ENCODE results near the gene SBF2.

Gene SBF2

DNA sequence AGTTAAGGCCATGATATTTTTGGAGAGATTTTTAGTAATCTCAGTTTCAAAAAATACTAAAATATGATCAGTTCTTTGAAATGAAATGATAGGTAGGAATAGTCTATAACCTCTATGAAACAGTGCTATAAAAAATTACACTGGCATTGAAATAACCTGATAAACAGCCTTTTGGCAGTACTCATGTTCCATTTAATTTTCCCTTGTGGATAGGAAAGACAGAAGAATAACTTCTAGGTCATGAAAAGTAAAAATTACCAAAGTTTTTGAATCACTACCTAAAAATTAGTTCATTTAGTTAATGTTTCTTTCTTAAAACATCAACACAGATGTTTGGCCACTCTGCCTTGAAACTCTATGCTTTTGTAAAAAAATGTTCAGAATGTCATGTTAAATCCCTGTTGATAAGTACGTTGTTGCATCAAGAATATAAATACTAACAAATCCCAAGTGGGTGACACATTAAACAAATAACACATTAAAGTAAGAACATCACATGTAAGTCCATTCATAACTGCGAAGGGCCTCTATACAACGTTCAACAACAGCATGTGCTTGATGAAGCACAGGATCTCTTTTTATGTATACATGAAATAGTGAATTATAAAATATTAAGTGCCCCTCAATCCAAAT, 339.9 kb downstream of the SBF2 start:
- Histone ChIP-seq H3K4me1 (ENCODE audit: low read depth, poor library complexity, severe bottlenecking) (no peaks in the 10 kb centered on the region), H3K4me2 (no peak overlapping the region), H3K27ac (no peak overlapping the region), H3K9ac (no peak overlapping the region), H3K36me3 (ENCODE audit: insufficient read depth) (no peaks in the 10 kb centered on the region), H3K27me3 (ENCODE audit: insufficient read depth, low read depth) (no peaks in the 10 kb centered on the region), H2AFZ (ENCODE audit: low read depth) (no peak overlapping the region), H3K79me2 (ENCODE audit: insufficient read depth, low read depth) (no peaks in the 10 kb centered on the region), H4K20me1 (ENCODE audit: insufficient read depth) (no peaks in the 10 kb centered on the region), H3K4me3 (IDR thresholded peaks at IDR 0.05; ENCODE audit: insufficient read depth, low read depth, low read length) (no peak overlapping the region)
- TF ChIP-seq, protein P1, sequence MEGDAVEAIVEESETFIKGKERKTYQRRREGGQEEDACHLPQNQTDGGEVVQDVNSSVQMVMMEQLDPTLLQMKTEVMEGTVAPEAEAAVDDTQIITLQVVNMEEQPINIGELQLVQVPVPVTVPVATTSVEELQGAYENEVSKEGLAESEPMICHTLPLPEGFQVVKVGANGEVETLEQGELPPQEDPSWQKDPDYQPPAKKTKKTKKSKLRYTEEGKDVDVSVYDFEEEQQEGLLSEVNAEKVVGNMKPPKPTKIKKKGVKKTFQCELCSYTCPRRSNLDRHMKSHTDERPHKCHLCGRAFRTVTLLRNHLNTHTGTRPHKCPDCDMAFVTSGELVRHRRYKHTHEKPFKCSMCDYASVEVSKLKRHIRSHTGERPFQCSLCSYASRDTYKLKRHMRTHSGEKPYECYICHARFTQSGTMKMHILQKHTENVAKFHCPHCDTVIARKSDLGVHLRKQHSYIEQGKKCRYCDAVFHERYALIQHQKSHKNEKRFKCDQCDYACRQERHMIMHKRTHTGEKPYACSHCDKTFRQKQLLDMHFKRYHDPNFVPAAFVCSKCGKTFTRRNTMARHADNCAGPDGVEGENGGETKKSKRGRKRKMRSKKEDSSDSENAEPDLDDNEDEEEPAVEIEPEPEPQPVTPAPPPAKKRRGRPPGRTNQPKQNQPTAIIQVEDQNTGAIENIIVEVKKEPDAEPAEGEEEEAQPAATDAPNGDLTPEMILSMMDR (conservative IDR thresholded peaks at IDR 0.05; ENCODE audit: low read depth, low read length) = no peak

DNA sequence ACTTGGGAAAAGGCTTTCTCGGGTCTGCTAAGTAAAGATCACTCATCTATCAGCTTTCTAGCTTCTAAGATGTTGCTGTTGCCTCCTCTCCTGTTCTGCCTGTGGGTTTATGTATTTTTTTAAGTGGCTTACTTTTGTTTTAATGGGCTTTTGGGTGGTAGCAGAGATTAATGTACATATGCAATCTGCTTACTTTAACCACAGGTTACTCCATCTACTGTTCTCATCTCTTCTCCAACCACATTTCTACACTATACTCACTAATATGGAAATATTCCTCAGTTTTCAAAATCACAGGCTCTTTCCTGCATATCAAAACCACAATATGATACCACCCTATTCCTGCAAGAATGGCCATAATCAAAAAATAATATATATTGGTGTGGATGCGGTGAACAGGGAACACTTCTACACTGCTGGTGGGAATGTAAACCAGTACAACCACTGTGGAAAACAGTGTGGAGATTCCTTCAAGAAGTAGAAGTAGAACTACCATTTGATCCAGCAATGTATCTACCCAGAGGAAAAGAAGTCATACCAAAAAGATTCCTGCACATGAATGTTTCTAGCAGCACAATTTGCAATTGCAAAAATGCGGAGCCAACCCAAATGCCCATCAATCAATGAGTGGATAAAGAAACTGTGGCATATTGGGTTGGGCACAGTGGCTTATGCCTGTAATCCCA, 341.4 kb downstream of the SBF2 start:
- Histone ChIP-seq H3K79me2 (ENCODE audit: insufficient read depth, low read depth) (no peaks in the 10 kb centered on the region), H4K20me1 (ENCODE audit: insufficient read depth) (no peaks in the 10 kb centered on the region), H3K4me1 (ENCODE audit: low read depth, poor library complexity, severe bottlenecking) (no peaks in the 10 kb centered on the region), H3K4me2 (no peak overlapping the region), H3K27ac (no peak overlapping the region), H3K36me3 (ENCODE audit: insufficient read depth) (no peaks in the 10 kb centered on the region), H3K27me3 (ENCODE audit: insufficient read depth, low read depth) (no peaks in the 10 kb centered on the region), H3K4me3 (IDR thresholded peaks at IDR 0.05; ENCODE audit: insufficient read depth, low read depth, low read length) (no peak overlapping the region), H3K9ac (no peak overlapping the region), H2AFZ (ENCODE audit: low read depth) (no peak overlapping the region)
- TF ChIP-seq, protein P1 (conservative IDR thresholded peaks at IDR 0.05; ENCODE audit: low read depth, low read length) = no peak

DNA sequence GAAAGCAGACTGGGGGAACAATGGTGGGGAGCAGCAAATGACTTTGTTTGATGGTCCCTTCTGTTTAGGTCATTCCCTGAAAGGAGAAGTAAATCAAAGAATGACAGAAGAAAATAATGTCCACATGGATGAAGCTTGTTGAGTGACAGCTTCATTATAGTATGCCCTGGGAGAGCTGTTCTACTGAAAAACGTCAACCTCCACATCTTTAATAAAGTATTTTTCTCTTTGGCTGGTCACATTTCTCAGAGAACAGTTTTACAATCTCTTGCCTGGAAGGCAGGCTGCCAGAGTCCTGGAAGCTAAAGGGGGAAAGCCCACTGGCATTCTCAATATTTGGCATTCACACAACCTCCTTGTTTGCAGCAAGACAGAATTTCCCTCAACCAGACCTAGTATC, 342.2 kb downstream of the SBF2 start:
- TF ChIP-seq, protein P1 (conservative IDR thresholded peaks at IDR 0.05; ENCODE audit: low read depth, low read length) = no peak
- H4K20me1 ChIP-seq (ENCODE audit: insufficient read depth) = no peaks in the 10 kb centered on the region
- H3K9ac ChIP-seq = no peak overlapping the region
- H3K36me3 ChIP-seq (ENCODE audit: insufficient read depth) = no peaks in the 10 kb centered on the region
- H3K4me1 ChIP-seq (ENCODE audit: low read depth, poor library complexity, severe bottlenecking) = no peaks in the 10 kb centered on the region
- H3K4me2 ChIP-seq = no peak overlapping the region
- H3K79me2 ChIP-seq (ENCODE audit: insufficient read depth, low read depth) = no peaks in the 10 kb centered on the region
- H3K4me3 ChIP-seq (IDR thresholded peaks at IDR 0.05; ENCODE audit: insufficient read depth, low read depth, low read length) = no peak overlapping the region
- no peaks in the 10 kb centered on the region for H3K27me3 ChIP-seq (ENCODE audit: insufficient read depth, low read depth)
- H3K27ac ChIP-seq = no peak overlapping the region
- H2AFZ ChIP-seq (ENCODE audit: low read depth) = no peak overlapping the region

DNA sequence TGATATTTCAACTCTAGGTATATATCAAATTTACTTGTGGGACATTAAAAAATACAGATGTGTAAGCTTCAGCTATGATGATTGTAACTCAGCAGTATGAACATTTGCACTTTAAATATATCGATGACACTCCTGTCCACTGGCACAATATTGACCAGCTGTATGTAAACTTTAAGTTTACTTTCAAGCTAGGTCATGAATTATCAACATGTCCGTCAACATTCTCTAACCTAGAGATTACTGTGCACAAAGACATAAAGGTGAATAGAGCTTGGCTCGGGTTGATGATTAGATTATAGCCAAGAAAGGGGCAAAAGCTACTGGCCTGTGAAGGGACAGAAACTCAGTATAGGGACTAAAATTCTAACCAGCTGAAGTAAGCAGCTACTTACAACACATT, 343.6 kb downstream of the SBF2 start:
- TF ChIP-seq, protein P1 (conservative IDR thresholded peaks at IDR 0.05; ENCODE audit: low read depth, low read length) = no peak
- Histone ChIP-seq H3K9ac (no peak overlapping the region), H3K27ac (no peak overlapping the region), H3K4me2 (no peak overlapping the region), H3K4me1 (ENCODE audit: low read depth, poor library complexity, severe bottlenecking) (no peaks in the 10 kb centered on the region), H3K27me3 (ENCODE audit: insufficient read depth, low read depth) (no peaks in the 10 kb centered on the region), H2AFZ (ENCODE audit: low read depth) (no peak overlapping the region), H4K20me1 (ENCODE audit: insufficient read depth) (no peaks in the 10 kb centered on the region), H3K79me2 (ENCODE audit: insufficient read depth, low read depth) (no peaks in the 10 kb centered on the region), H3K36me3 (ENCODE audit: insufficient read depth) (no peaks in the 10 kb centered on the region), H3K4me3 (IDR thresholded peaks at IDR 0.05; ENCODE audit: insufficient read depth, low read depth, low read length) (no peak overlapping the region)

Measured in KMS-11 (cell line).